Measurements from ENCODE around the gene RSBN1L.

DNA sequence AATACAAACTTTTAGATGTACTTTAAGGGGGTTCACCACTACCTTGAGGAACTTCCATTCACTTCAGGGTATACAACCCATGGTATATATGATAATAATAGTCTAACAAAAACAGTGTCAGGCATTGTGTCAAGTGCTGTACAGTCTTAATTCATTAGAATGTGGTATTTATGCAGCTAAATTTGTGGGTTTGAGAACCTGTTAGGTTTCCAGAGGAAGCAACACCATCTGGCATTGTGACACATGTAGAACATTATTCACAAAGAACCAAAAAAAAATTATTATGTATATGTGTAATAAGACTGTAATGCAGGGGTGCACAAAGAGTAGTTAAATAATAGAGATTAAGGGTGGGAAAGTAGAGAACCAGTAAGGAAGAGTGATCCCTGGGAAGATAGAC, 75.6 kb downstream of the RSBN1L start:
- TF ChIP-seq, protein P1, sequence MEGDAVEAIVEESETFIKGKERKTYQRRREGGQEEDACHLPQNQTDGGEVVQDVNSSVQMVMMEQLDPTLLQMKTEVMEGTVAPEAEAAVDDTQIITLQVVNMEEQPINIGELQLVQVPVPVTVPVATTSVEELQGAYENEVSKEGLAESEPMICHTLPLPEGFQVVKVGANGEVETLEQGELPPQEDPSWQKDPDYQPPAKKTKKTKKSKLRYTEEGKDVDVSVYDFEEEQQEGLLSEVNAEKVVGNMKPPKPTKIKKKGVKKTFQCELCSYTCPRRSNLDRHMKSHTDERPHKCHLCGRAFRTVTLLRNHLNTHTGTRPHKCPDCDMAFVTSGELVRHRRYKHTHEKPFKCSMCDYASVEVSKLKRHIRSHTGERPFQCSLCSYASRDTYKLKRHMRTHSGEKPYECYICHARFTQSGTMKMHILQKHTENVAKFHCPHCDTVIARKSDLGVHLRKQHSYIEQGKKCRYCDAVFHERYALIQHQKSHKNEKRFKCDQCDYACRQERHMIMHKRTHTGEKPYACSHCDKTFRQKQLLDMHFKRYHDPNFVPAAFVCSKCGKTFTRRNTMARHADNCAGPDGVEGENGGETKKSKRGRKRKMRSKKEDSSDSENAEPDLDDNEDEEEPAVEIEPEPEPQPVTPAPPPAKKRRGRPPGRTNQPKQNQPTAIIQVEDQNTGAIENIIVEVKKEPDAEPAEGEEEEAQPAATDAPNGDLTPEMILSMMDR (conservative IDR thresholded peaks at IDR 0.05; ENCODE audit: low read length) = no peak
- TF ChIP-seq EZH2phosphoT487 (IDR thresholded peaks at IDR 0.05; ENCODE audit: borderline replicate concordance) = no peak
